ENCODE data around the gene NFIX.

GRCh38 chr19:13090511-13091231 is 95.4 kb downstream of the NFIX start:
- TF ChIP-seq POLR2A (IDR thresholded peaks at IDR 0.05): no peak
- no peak for TF ChIP-seq CTCF (IDR thresholded peaks at IDR 0.05)
- TF ChIP-seq EP300 (IDR thresholded peaks at IDR 0.05): no peak

Measured in ovary (tissue), 3 donors.